GM12873 (cell line): ENCODE results near the gene MACROD2.

Experiments
- TF ChIP-seq, protein P1 (sequence below): IDR thresholded peaks from 2 replicates; pipeline ENCODE4 v1.5.1; 2012; ENCODE audit warnings: low read depth, mild to moderate bottlenecking, moderate library complexity, low read length, control low read depth; ENCODE audit not compliant: insufficient read depth; ENCODE audit errors: missing control alignments

The MACROD2 gene

DNA sequence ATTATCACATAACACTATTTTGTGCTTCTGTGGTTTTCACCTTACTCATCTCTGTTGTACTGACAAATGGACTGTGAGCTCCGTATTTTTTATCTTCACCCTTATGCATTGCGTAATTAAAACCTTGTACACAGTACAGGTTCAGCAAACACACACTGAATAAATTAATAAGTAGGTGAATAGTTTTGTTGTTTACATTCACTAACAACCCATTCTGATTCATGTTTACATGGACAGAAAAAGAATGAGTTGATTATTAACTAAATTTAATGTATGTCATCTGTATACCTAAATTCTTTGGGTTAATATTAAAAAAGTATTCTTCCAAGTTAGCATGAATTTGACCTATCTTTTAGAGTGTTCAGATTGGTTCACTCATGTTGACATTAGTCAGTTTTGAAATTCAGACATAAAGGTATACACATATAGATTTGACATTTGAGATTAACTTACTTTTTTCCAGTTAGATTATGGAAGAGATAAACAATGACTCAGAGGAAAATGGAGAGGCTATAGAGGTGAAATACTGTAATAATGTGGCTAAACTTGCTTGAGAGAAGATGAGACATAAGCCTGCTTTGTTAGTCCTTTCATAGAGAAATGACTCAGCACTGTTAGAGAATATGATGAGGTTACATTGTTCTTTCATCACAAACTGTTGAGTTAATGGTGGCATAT lies 883.8 kb downstream of the MACROD2 start:
- TF ChIP-seq, protein P1, sequence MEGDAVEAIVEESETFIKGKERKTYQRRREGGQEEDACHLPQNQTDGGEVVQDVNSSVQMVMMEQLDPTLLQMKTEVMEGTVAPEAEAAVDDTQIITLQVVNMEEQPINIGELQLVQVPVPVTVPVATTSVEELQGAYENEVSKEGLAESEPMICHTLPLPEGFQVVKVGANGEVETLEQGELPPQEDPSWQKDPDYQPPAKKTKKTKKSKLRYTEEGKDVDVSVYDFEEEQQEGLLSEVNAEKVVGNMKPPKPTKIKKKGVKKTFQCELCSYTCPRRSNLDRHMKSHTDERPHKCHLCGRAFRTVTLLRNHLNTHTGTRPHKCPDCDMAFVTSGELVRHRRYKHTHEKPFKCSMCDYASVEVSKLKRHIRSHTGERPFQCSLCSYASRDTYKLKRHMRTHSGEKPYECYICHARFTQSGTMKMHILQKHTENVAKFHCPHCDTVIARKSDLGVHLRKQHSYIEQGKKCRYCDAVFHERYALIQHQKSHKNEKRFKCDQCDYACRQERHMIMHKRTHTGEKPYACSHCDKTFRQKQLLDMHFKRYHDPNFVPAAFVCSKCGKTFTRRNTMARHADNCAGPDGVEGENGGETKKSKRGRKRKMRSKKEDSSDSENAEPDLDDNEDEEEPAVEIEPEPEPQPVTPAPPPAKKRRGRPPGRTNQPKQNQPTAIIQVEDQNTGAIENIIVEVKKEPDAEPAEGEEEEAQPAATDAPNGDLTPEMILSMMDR: no peak

DNA sequence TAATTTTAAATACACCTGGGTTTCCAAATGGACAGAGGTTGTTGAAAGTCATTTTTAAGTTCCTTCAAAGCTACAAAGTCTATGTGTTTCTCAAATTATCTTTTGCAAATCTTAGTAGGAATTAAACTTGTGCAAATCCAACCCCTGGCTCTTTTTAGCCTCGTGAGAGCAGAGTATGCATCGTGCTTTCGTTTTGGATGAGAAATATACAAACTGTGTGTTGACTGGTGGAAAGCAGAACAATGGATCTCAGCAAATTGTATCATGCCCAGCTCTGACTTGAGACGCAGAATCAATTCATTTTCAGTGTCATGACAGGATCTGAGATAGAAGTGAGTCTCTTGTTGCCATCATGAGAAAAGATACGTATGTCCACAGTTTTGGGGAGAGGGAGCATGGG lies 884.5 kb downstream of the MACROD2 start:
- TF ChIP-seq, protein P1: no peak

DNA sequence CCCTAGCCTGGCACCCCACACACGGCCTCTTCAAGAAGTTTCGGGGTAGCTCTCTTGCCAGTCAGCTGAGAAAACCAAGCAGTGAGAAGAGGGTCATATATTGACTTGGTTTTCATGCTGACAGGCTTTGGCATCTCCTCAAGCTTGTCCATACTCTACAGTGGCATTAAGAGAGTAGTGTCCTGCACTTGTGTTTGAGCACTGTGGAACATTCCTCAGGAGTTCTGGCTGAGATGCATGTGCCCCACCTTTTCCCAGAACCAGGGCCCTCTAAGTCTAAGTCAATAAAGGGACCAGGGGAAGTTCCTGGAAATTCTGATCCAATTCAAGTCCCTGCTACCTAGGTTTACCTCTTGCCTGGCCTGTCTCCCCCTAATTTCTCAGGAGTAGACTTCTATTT lies 886.2 kb downstream of the MACROD2 start:
- TF ChIP-seq, protein P1: no peak

DNA sequence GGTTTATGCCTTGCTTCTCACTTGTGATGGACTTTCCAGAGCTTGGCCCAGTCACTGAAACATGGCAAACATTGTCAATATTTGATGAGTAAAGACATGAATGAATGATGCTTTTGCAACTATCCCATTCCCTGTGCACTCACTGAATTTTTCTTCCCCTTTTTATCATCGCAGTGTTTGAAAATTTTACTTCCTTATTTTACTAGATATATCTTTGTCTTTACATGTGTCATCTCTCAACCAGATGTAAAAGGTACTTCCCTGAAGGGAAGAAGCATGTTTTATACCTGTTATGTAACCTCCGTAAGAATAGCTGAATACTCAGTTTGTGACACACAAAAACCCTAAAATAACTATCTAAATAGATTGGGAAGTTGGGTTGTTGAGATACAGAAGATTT lies 886.8 kb downstream of the MACROD2 start:
- TF ChIP-seq, protein P1: no peak

DNA sequence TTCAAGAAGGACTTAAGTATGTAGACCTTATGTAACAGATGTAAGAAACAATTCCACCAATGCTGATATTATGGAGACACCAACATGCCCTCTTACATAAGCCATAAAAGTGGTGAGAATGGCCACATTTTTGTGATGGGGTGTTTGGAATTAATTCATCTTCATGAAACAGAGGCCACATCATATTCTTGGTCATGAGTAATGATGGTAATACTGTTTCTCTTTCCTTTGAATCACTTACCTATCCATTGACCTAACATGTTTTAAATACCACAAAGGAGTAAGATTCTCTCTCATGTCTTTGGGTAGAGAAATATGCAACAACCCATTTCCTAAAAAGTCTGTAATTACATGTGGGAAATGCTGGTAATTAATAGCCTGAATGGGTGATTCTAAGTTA lies 887.5 kb downstream of the MACROD2 start:
- TF ChIP-seq, protein P1: no peak

DNA sequence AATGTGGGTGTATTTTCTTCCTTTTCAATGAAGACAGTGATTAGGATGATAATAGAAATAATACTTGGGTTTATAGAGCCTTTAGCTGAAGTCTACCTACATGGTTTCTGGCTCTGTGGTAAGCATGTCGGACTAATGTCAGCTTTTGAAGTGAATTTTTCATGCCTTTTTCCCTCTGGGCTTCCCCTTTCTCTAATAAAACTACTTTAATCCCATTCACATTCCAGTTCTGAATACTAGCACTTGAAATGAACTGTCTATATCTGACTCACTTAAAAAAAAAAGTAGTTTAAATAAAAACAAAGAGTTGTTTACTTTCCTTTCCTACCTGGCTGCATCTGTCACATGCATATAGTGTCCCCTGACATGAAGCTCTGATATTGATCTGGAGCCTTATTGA lies 888.0 kb downstream of the MACROD2 start:
- TF ChIP-seq, protein P1: no peak

DNA sequence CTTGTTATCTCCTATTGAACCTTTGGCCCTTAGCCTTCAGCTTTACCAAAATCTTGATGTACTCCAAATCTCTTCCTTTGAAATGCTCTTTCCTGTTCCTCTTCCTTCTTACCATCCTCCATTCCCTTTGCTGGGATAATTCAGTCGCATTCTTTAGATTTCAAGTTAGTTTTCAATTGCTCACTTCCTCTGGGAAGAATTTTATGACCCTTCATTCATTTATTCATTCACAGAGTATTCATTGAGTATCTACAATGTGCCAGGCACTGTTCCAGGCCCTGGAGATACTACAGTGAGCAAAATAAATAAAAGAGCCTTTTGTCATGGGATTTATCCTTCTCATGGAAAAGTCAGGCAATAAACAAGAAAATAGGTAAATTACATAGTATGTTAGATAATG lies 890.3 kb downstream of the MACROD2 start:
- TF ChIP-seq, protein P1: no peak
